Measurements from ENCODE around the gene FAM168A. TPM values are rescaled to one million over a fixed set of nuclear protein-coding genes. Genes with fewer than 3 reads are reported as not detected.

The FAM168A gene
- total and polyA plus RNA-seq, 2 donors (not counting 1 experiment from before 2014, with no cell fraction given): 16.3 to 23.8 TPM

DNA sequence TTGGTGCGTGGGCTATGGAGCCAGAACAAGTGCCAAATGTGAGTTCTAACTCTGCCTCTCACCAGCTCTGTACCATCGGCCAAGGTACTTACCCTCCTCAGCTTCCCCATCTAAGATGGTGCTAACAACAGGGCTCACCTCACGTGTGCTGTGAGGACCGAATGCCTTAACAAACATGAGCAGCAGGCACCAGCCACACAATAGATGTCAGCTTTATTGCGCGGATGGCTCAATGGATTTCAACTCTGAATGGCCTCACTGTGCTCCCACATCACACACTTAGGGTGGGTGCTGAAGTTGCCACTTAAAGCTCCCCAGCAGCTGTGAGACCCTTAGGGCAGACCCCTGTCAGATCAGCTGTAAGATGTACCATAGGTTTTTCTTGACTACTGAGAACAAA, 197.6 kb downstream of the FAM168A start:
- Histone ChIP-seq H3K27me3 (ENCODE audit: control insufficient read depth, insufficient read depth, low read length) (no peaks in the 10 kb centered on the region), H3K4me1 (ENCODE audit: control insufficient read depth, extremely low read depth, insufficient read depth, low read length) (no peaks in the 10 kb centered on the region), H4K20me1 (ENCODE audit: control insufficient read depth, extremely low read depth, insufficient read depth, low read length) (no peaks in the 10 kb centered on the region), H3K4me2 (ENCODE audit: extremely low read depth, insufficient read depth, low read length) (no peak overlapping the region), H3K27ac (ENCODE audit: insufficient read depth, low read length) (no peak overlapping the region), H2AFZ (ENCODE audit: low read length) (no peak overlapping the region), H3K4me3 (replicated peaks in 1 of 4; ENCODE audit: control extremely low read depth in 1 of 4, insufficient read depth in 1 of 4, low read depth in 3 of 4, low read length in 4 of 4) (no peak overlapping the region), H3K9ac (ENCODE audit: insufficient read depth, low read length) (no peak overlapping the region), H3K36me3 (ENCODE audit: control insufficient read depth, insufficient read depth, low read length) (peaks cover 6% of the 10 kb centered on the region), H3K79me2 (ENCODE audit: control insufficient read depth, insufficient read depth, low read length) (no peaks in the 10 kb centered on the region), H3K9me3 (ENCODE audit: control insufficient read depth, insufficient read depth, low read depth, low read length) (no peaks in the 10 kb centered on the region)
- TF ChIP-seq CTCF (conservative IDR thresholded peaks at IDR 0.05 in 1 of 2, IDR thresholded peaks at IDR 0.05 in 1 of 2; ENCODE audit: low read depth in 1 of 2, low read length in 2 of 2) (no peak), EZH2 (IDR thresholded peaks at IDR 0.05; ENCODE audit: low read length, missing control alignments) (no peak)
- DNase-seq (ENCODE audit: low read depth in 2 of 2): no peak

- Histone ChIP-seq H3K4me1 (ENCODE audit: control insufficient read depth, extremely low read depth, insufficient read depth, low read length) (no peaks in the 10 kb centered on the region), H3K36me3 (ENCODE audit: control insufficient read depth, insufficient read depth, low read length) (peaks cover 4% of the 10 kb centered on the region), H3K79me2 (ENCODE audit: control insufficient read depth, insufficient read depth, low read length) (no peaks in the 10 kb centered on the region), H3K4me3 (replicated peaks in 1 of 4; ENCODE audit: control extremely low read depth in 1 of 4, insufficient read depth in 1 of 4, low read depth in 3 of 4, low read length in 4 of 4) (no peak overlapping the region), H2AFZ (ENCODE audit: low read length) (no peak overlapping the region), H3K9ac (ENCODE audit: insufficient read depth, low read length) (no peak overlapping the region), H3K27me3 (ENCODE audit: control insufficient read depth, insufficient read depth, low read length) (no peaks in the 10 kb centered on the region), H3K4me2 (ENCODE audit: extremely low read depth, insufficient read depth, low read length) (no peak overlapping the region), H3K27ac (ENCODE audit: insufficient read depth, low read length) (no peak overlapping the region), H3K9me3 (ENCODE audit: control insufficient read depth, insufficient read depth, low read depth, low read length) (no peaks in the 10 kb centered on the region), H4K20me1 (ENCODE audit: control insufficient read depth, extremely low read depth, insufficient read depth, low read length) (no peaks in the 10 kb centered on the region)
- DNase-seq (ENCODE audit: low read depth in 2 of 2): no peak
- TF ChIP-seq CTCF (conservative IDR thresholded peaks at IDR 0.05 in 1 of 2, IDR thresholded peaks at IDR 0.05 in 1 of 2; ENCODE audit: low read depth in 1 of 2, low read length in 2 of 2) (no peak), EZH2 (IDR thresholded peaks at IDR 0.05; ENCODE audit: low read length, missing control alignments) (no peak)
Observed at GRCh38 chr11:73399636-73400035, 198.3 kb downstream of the FAM168A start.

- no peaks in the 10 kb centered on the region for H4K20me1 ChIP-seq (ENCODE audit: control insufficient read depth, extremely low read depth, insufficient read depth, low read length)
- no peaks in the 10 kb centered on the region for H3K27me3 ChIP-seq (ENCODE audit: control insufficient read depth, insufficient read depth, low read length)
- H3K79me2 ChIP-seq (ENCODE audit: control insufficient read depth, insufficient read depth, low read length): no peaks in the 10 kb centered on the region
- no peaks in the 10 kb centered on the region for H3K9me3 ChIP-seq (ENCODE audit: control insufficient read depth, insufficient read depth, low read depth, low read length)
- H3K9ac ChIP-seq (ENCODE audit: insufficient read depth, low read length): no peak overlapping the region
- H3K27ac ChIP-seq (ENCODE audit: insufficient read depth, low read length): no peak overlapping the region
- H3K4me3 ChIP-seq (replicated peaks in 1 of 4; ENCODE audit: control extremely low read depth in 1 of 4, insufficient read depth in 1 of 4, low read depth in 3 of 4, low read length in 4 of 4): no peak overlapping the region
- no peak overlapping the region for H3K4me2 ChIP-seq (ENCODE audit: extremely low read depth, insufficient read depth, low read length)
- peaks cover 6% of the 10 kb centered on the region for H3K36me3 ChIP-seq (ENCODE audit: control insufficient read depth, insufficient read depth, low read length)
- TF ChIP-seq CTCF (conservative IDR thresholded peaks at IDR 0.05 in 1 of 2, IDR thresholded peaks at IDR 0.05 in 1 of 2; ENCODE audit: low read depth in 1 of 2, low read length in 2 of 2) (no peak), EZH2 (IDR thresholded peaks at IDR 0.05; ENCODE audit: low read length, missing control alignments) (no peak)
- H3K4me1 ChIP-seq (ENCODE audit: control insufficient read depth, extremely low read depth, insufficient read depth, low read length): no peaks in the 10 kb centered on the region
- no peak for DNase-seq (ENCODE audit: low read depth in 2 of 2)
- no peak overlapping the region for H2AFZ ChIP-seq (ENCODE audit: low read length)
Observed at GRCh38 chr11:73399159-73399590, 198.7 kb downstream of the FAM168A start.
